Measurements from ENCODE around the gene SURF6.
"Not testable (repeated sequence)": the region's sequence is repeated elsewhere in the genome, so short reads cannot be mapped to it uniquely, and the experiment has no call there.

Gene SURF6

DNA sequence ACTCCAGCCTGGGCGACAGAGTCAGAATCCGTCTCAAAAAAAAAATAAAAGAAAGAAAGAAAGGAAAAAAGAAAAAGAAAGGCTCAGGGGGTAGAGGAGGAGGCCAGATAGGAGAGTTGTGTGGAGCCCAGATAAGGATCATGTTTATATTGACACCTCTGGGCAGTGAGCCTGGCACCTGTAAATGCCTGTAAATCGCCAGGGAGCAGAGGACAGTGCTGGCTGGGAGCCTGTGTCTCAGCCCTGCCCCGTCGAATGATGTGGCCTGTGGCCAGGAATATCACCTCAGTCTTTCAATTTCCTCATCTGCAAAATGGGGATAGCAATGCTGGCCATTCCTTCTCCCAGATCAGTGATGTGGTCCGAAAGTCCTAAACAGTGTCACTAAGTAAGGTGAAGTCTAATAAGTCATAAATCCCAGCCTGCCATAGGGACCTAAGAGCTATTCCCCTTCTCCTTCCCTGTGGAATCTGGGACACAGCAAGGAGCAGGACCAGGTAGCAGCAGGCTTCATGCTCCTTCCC lies 50.7 kb downstream of the SURF6 start:
- H3K4me3 ChIP-seq (ENCODE audit: low read depth, low read length) = no peak overlapping the region
- no peak for TF ChIP-seq CTCF (IDR thresholded peaks at IDR 0.05; ENCODE audit: borderline replicate concordance, insufficient read depth, low read depth, low read length)

DNA sequence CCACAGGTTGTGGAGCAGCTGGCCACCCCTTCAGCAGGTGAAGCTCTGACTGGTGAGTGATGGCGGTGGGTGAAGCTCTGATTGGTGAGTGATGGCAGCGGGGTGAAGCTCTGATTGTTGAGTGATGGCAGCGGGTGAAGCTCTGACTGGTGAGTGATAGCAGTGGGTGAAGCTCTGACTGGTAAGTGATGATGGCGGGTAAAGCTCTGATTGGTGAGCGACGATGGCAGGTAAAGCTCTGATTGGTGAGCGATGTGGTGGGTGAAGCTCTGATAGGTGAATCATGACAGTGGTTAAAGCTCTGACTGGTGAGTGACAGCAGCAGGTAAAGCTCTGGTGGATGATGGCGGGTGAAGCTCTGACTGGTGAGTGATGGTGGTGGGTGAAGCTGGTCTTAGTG lies 51.6 kb downstream of the SURF6 start:
- TF ChIP-seq CTCF (IDR thresholded peaks at IDR 0.05; ENCODE audit: borderline replicate concordance, insufficient read depth, low read depth, low read length) = no peak

DNA sequence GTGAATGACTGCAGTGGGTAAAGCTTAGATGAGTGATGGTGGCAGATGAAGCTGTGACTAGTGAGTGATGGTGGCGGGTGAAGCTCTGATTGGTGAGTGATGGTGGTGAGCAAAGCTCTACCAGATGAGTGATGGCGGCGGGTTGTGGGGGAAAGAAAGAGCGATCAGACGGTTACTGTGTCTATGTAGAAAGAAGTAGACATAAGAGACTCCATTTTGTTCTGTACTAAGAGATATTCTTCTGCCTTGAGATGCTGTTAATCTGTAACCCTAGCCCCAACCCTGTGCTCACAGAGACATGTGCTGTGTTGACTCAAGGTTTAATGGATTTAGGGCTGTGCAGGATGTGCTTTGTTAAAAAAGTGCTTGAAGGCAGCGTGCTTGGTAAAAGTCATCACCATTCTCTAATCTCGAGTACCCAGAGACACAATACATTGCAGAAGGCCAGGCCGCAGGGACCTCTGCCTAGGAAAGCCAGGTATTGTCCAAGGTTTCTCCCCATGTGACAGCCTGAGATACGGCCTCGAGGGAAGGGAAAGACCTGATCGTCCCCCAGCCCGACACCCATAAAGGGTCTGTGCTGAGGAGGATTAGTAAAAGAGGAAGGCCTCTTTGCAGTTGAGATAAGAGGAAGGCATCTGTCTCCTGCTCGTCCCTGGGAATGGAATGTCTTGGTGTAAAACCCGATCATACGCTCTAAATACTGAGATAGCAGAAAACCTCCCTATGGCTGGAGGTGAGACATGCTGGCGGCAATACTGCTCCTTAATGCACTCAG lies 52.5 kb downstream of the SURF6 start:
- H3K4me3 ChIP-seq (ENCODE audit: low read depth, low read length) = not testable (repeated sequence)

More for the DNA sequence above, 51.6 kb downstream of the SURF6 start:
- H3K4me3 ChIP-seq (ENCODE audit: low read depth, low read length) = no peak overlapping the region

DNA sequence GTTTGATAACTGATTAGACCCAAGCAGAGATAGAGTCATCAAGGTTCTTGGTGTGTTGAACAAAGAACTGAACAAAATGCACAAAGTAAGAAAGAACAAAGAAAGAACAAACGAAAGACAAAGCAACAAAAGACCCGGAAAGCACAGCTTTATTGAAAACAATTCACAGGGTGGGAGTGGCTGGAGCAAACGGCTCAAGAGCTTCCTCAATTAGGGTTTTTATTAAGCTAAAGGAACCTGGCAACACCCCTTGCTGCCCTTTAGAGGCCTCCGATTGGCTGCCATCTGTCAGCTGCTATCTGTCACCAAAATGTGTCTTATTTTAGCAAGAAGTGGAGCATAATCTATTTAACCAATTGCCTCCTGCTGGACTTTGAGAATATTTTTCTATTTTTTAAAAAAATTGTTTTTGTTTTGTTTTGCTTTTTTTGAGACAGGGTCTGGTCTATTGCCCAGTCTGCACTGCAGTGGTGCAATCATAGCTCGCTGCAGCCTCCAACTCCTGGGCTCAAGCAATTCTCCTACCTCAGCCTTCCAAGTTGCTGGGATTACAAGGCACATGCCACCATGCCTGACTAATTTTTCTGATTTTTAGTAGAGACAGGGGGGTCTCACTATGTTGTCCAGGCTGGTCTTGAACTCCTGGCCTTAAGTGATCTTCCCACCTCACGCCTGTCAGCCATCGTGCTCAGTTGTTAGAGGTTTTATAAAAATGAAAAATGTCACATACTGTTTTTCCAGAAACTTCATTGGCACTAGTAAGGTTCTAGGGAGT lies 53.3 kb downstream of the SURF6 start:
- TF ChIP-seq CTCF (IDR thresholded peaks at IDR 0.05; ENCODE audit: borderline replicate concordance, insufficient read depth, low read depth, low read length) = no peak
- no peak overlapping the region for H3K4me3 ChIP-seq (ENCODE audit: low read depth, low read length)

DNA sequence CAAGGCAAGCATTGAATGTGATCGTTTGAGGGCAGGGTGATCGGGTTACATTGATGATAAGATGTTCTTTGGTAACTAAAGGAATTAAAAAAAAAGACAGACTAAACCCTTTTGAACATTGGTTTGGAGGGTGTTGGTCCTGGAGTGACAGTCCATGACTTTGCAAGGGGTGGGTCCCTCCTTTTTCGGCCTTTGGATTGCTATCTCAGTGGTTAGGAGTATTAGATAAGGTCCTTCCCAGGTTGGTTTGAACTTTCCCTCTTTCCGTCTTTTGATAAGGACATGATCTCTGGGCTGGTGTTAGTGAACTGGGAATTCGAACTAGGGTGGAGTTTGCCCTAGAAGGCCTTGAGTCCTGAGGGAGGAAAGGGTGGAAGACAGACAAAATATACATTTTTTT lies 55.6 kb downstream of the SURF6 start:
- TF ChIP-seq CTCF (IDR thresholded peaks at IDR 0.05; ENCODE audit: borderline replicate concordance, insufficient read depth, low read depth, low read length) = no peak
- H3K4me3 ChIP-seq (ENCODE audit: low read depth, low read length) = no peak overlapping the region
